Thyroid gland (tissue), 4 donors: ENCODE results near the gene NVL. TPM values are rescaled to one million over a fixed set of nuclear protein-coding genes. Genes with fewer than 3 reads are reported as not detected.

Experiments
- DNase-seq, 2 donors: peaks; one replicate each; pipeline ENCODE4 v3.0.0-alpha.2; 2019
- H3K27ac ChIP-seq, 3 donors: fragments of 200-600 bp; sonication (generic); 1 replicate in 2 of 3; 2 replicates in 1 of 3; pipeline ENCODE4 v1.5.1; 2016 to 2019; ENCODE audit warnings: mild to moderate bottlenecking in 1 of 3, moderate library complexity in 1 of 3
- H3K27me3 ChIP-seq: fragments of 200-600 bp; sonication (generic); one replicate; pipeline ENCODE4 v1.5.1; 2019
- H3K36me3 ChIP-seq, 2 donors: fragments of 200-600 bp; sonication (generic); one replicate each; pipeline ENCODE4 v1.5.1; 2016 to 2019
- H3K4me1 ChIP-seq, 2 donors: fragments of 200-600 bp; sonication (generic); one replicate each; pipeline ENCODE4 v1.5.1; 2017 to 2019
- H3K4me3 ChIP-seq, 3 donors: fragments of 200-600 bp; sonication (generic); replicated peaks in 1 of 3; 1 replicate in 2 of 3; 2 replicates in 1 of 3; pipeline ENCODE4 v1.5.1; 2016; ENCODE audit warnings: mild to moderate bottlenecking in 1 of 3
- H3K9me3 ChIP-seq: fragments of 200-600 bp; sonication (generic); one replicate; pipeline ENCODE4 v1.5.1; 2017
- CTCF ChIP-seq, 6 experiments: fragments of 200-600 bp in 3 of 6; fragments of 450-650 bp in 3 of 6; sonication (generic) in 3 of 6; IDR thresholded peaks; one replicate each; pipeline ENCODE4 v1.5.1; 2016 to 2019; ENCODE audit warnings: antibody characterized with exemption in 6 of 6, mild to moderate bottlenecking in 2 of 6, inconsistent platforms in 1 of 6, moderate library complexity in 1 of 6
- POLR2A ChIP-seq, 2 donors: fragments of 450-650 bp; IDR thresholded peaks; one replicate each; pipeline ENCODE4 v1.6.1; 2017; ENCODE audit warnings: antibody characterized with exemption in 2 of 2, mild to moderate bottlenecking in 2 of 2, moderate library complexity in 1 of 2
- WGBS, 2 donors: methylation state at CpG; one replicate each; pipeline ENCODE4 v1.1.5; 2017; 5-methylcytosine and 5-hydroxymethylcytosine counted together
- intact Hi-C: fragments of 100-400 bp; cut with DNase I; formaldehyde crosslinking; loops from one replicate; pipeline ENCODE4 v1.15.1; 2023
- total RNA-seq, 4 donors: library from RNA; depleted of rRNA; stranded (reverse); fragments of >200 nt; gene quantifications; one replicate each; pipeline ENCODE4 v1.2.3, GENCODE V29; 2016

Gene NVL
- total RNA-seq, 4 donors from 2014 or later = 18.9 to 34.1 (median 26.8) TPM

- Histone ChIP-seq H3K27ac (no peak overlapping the region), H3K9me3 (no peaks in the 10 kb centered on the region), H3K4me3 (no peak overlapping the region), H3K27me3 (no peaks in the 10 kb centered on the region), H3K36me3 (peaks cover 0 to 16% of the 10 kb centered on the region in 2 donors), H3K4me1 (no peaks in the 10 kb centered on the region)
- TF ChIP-seq POLR2A (IDR thresholded peaks at IDR 0.05) (no peak), CTCF (IDR thresholded peaks at IDR 0.05) (no peak)
- DNase-seq = no peak
- intact Hi-C loops = no loop called here
Observed at GRCh38 chr1:224252479-224252878, 77.5 kb downstream of the NVL start.

DNA sequence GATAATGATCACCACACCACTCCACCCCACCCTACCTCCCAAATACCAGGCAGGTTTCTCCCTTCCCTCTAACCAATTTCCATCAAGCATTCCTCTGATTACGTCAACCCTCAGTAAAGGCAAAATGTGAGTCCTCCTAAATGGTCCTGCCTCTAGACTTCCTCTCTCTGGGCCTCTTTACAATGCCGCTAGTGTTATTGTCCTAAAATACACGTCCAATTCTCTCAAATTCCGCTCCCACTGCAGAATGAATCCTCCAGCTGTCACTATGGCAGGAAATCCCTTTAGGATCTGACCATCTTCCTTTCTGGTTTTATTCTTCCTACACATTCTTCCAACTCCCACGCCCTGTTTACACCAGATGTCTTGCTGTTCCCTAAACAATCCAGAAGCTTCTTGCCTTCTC, 78.2 kb downstream of the NVL start:
- no peak for DNase-seq
- peaks cover 0 to 16% of the 10 kb centered on the region in 2 donors for H3K36me3 ChIP-seq
- no peak overlapping the region for H3K4me3 ChIP-seq
- intact Hi-C loops = no loop called here
- H3K9me3 ChIP-seq = no peaks in the 10 kb centered on the region
- WGBS, 2 donors = 81 to 84% methylated on average over 5 of the region's 5 CpGs
- no peak for TF ChIP-seq CTCF (IDR thresholded peaks at IDR 0.05)
- TF ChIP-seq POLR2A (IDR thresholded peaks at IDR 0.05) = no peak
- no peak overlapping the region for H3K27ac ChIP-seq
- H3K27me3 ChIP-seq = no peaks in the 10 kb centered on the region
- no peaks in the 10 kb centered on the region for H3K4me1 ChIP-seq

DNA sequence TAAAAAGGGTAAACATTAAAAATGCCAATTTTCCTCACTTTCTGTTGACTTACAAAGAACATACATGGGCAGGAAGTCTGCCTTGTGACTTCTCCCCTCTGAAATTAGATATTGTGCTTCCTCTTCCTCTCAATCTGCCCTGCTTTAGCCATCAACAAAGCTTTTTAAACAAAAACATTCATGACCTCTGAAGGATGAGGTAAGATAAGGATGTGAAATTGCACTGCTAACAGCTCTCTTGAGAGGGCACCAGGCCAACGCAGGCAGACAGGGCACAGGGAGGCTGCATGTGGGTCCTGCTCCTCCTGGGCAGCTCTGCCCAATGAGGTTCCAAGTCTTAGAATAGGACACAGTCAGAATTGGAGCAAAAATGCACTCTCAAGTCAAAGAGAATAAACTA, 84.8 kb downstream of the NVL start:
- intact Hi-C loops = no loop called here
- WGBS, 2 donors = 25 to 38% methylated on average over 1 of the region's 1 CpG
- Histone ChIP-seq H3K4me1 (no peaks in the 10 kb centered on the region), H3K36me3 (peaks cover 0 to 16% of the 10 kb centered on the region in 2 donors), H3K9me3 (no peaks in the 10 kb centered on the region), H3K27me3 (no peaks in the 10 kb centered on the region), H3K4me3 (no peak overlapping the region), H3K27ac (peak overlapping the region in 2 of 3 donors; percentile 19 to 67)
- TF ChIP-seq CTCF (IDR thresholded peaks at IDR 0.05) = no peak
- no peak for TF ChIP-seq POLR2A (IDR thresholded peaks at IDR 0.05)
- DNase-seq = peak; percentile 38 to 52

DNA sequence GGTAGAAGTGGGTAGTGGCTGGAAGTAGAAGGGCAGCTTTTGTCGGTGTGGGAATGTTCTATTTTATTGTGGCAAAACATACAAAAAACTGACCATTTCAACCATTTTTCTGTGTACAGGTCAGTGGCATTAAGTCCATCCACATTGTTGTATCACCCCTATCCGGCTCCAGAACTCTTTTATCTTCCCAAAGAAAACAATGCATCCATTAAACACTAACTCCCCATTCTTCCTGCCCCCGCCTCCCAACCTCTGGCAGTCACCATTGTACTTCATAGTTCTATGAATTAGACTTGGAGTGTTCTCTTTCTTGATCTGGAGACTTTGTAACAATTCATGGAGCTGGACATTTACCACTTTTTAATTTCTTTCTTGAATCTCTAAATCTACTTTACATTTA, 91.2 kb downstream of the NVL start:
- DNase-seq = no peak
- Histone ChIP-seq H3K4me3 (no peak overlapping the region), H3K27me3 (no peaks in the 10 kb centered on the region), H3K36me3 (peaks cover 0 to 3% of the 10 kb centered on the region in 2 donors), H3K27ac (no peak overlapping the region), H3K9me3 (no peaks in the 10 kb centered on the region), H3K4me1 (no peaks in the 10 kb centered on the region)
- TF ChIP-seq POLR2A (IDR thresholded peaks at IDR 0.05) (no peak), CTCF (IDR thresholded peaks at IDR 0.05) (no peak)
- intact Hi-C loops = no loop called here
- WGBS, 2 donors = 62 to 80% methylated on average over 3 of the region's 3 CpGs

- no peak for TF ChIP-seq CTCF (IDR thresholded peaks at IDR 0.05)
- no peak for TF ChIP-seq POLR2A (IDR thresholded peaks at IDR 0.05)
- H3K36me3 ChIP-seq = peaks cover 0 to 3% of the 10 kb centered on the region in 2 donors
- WGBS, 2 donors = 87 to 95% methylated on average over 8 to 9 of the region's 9 CpGs
- no peaks in the 10 kb centered on the region for H3K9me3 ChIP-seq
- no peaks in the 10 kb centered on the region for H3K4me1 ChIP-seq
- no peaks in the 10 kb centered on the region for H3K27me3 ChIP-seq
- intact Hi-C loops = no loop called here
- no peak overlapping the region for H3K27ac ChIP-seq
- no peak for DNase-seq
- no peak overlapping the region for H3K4me3 ChIP-seq
Observed at GRCh38 chr1:224238212-224238611, 91.8 kb downstream of the NVL start.
